ENCODE measurements around the gene APOC3. TPM values are rescaled to one million over a fixed set of nuclear protein-coding genes. Genes with fewer than 3 reads are reported as not detected.

APOC3 gene
- total and polyA plus RNA-seq, 2 experiments from 2014 or later, result 2.3 to 2.6 TPM

- H3K9me3 ChIP-seq (ENCODE audit: low read depth), result no peaks in the 10 kb centered on the region
- H3K4me1 ChIP-seq (ENCODE audit: low read depth), result no peaks in the 10 kb centered on the region
- no peak for TF ChIP-seq CTCF (IDR thresholded peaks at IDR 0.05; ENCODE audit: low read depth, low read length)
- H3K27me3 ChIP-seq, result no peaks in the 10 kb centered on the region
- H3K36me3 ChIP-seq, result peaks cover 48% of the 10 kb centered on the region
- no peak overlapping the region for H3K27ac ChIP-seq
- no peak overlapping the region for H3K4me3 ChIP-seq
- DNase-seq (ENCODE audit: low read depth in 1 of 2, low spot score in 1 of 2), result peak in 1 of 2 donors; percentile 48
Measured at GRCh38 chr11:116857316-116857715, 27.6 kb downstream of the APOC3 start.

- H3K27me3 ChIP-seq, result no peaks in the 10 kb centered on the region
- peak in 1 of 2 donors; percentile 38 for DNase-seq (ENCODE audit: low read depth in 1 of 2, low spot score in 1 of 2)
- TF ChIP-seq CTCF (IDR thresholded peaks at IDR 0.05; ENCODE audit: low read depth, low read length), result no peak
- no peak overlapping the region for H3K27ac ChIP-seq
- H3K36me3 ChIP-seq, result peaks cover 51% of the 10 kb centered on the region
- H3K4me1 ChIP-seq (ENCODE audit: low read depth), result no peaks in the 10 kb centered on the region
- H3K4me3 ChIP-seq, result no peak overlapping the region
- no peaks in the 10 kb centered on the region for H3K9me3 ChIP-seq (ENCODE audit: low read depth)
Measured at GRCh38 chr11:116857936-116858335, 28.2 kb downstream of the APOC3 start.

GRCh38 chr11:116859175-116859574, 29.5 kb downstream of the APOC3 start:
- TF ChIP-seq CTCF (IDR thresholded peaks at IDR 0.05; ENCODE audit: low read depth, low read length), result no peak
- Histone ChIP-seq H3K9me3 (ENCODE audit: low read depth) (no peaks in the 10 kb centered on the region), H3K27ac (no peak overlapping the region), H3K27me3 (no peaks in the 10 kb centered on the region), H3K36me3 (peaks cover 54% of the 10 kb centered on the region), H3K4me1 (ENCODE audit: low read depth) (no peaks in the 10 kb centered on the region), H3K4me3 (no peak overlapping the region)
- DNase-seq (ENCODE audit: low read depth in 1 of 2, low spot score in 1 of 2), result no peak

GRCh38 chr11:116860303-116860702, 30.6 kb downstream of the APOC3 start:
- H3K36me3 ChIP-seq, result peaks cover 65% of the 10 kb centered on the region
- H3K4me3 ChIP-seq, result no peak overlapping the region
- H3K27ac ChIP-seq, result no peak overlapping the region
- H3K4me1 ChIP-seq (ENCODE audit: low read depth), result no peaks in the 10 kb centered on the region
- H3K27me3 ChIP-seq, result no peaks in the 10 kb centered on the region
- no peaks in the 10 kb centered on the region for H3K9me3 ChIP-seq (ENCODE audit: low read depth)
- no peak for TF ChIP-seq CTCF (IDR thresholded peaks at IDR 0.05; ENCODE audit: low read depth, low read length)
- no peak for DNase-seq (ENCODE audit: low read depth in 1 of 2, low spot score in 1 of 2)

- Histone ChIP-seq H3K9me3 (ENCODE audit: low read depth) (no peaks in the 10 kb centered on the region), H3K4me3 (no peak overlapping the region), H3K27me3 (no peaks in the 10 kb centered on the region), H3K4me1 (ENCODE audit: low read depth) (no peaks in the 10 kb centered on the region), H3K36me3 (peaks cover 72% of the 10 kb centered on the region), H3K27ac (no peak overlapping the region)
- no peak for TF ChIP-seq CTCF (IDR thresholded peaks at IDR 0.05; ENCODE audit: low read depth, low read length)
- peak in 1 of 2 donors; percentile 57 for DNase-seq (ENCODE audit: low read depth in 1 of 2, low spot score in 1 of 2)
Measured at GRCh38 chr11:116861539-116861938, 31.8 kb downstream of the APOC3 start.

GRCh38 chr11:116862185-116862584, 32.5 kb downstream of the APOC3 start:
- H3K9me3 ChIP-seq (ENCODE audit: low read depth), result no peaks in the 10 kb centered on the region
- no peak overlapping the region for H3K27ac ChIP-seq
- TF ChIP-seq CTCF (IDR thresholded peaks at IDR 0.05; ENCODE audit: low read depth, low read length), result no peak
- no peak for DNase-seq (ENCODE audit: low read depth in 1 of 2, low spot score in 1 of 2)
- H3K4me3 ChIP-seq, result no peak overlapping the region
- peaks cover 76% of the 10 kb centered on the region for H3K36me3 ChIP-seq
- no peaks in the 10 kb centered on the region for H3K4me1 ChIP-seq (ENCODE audit: low read depth)
- no peaks in the 10 kb centered on the region for H3K27me3 ChIP-seq
